ENCODE measurements around the gene DAGLA.
A peak's percentile ranks its signal among the peaks of the same experiment; 100 is the strongest.

The DAGLA gene

DNA sequence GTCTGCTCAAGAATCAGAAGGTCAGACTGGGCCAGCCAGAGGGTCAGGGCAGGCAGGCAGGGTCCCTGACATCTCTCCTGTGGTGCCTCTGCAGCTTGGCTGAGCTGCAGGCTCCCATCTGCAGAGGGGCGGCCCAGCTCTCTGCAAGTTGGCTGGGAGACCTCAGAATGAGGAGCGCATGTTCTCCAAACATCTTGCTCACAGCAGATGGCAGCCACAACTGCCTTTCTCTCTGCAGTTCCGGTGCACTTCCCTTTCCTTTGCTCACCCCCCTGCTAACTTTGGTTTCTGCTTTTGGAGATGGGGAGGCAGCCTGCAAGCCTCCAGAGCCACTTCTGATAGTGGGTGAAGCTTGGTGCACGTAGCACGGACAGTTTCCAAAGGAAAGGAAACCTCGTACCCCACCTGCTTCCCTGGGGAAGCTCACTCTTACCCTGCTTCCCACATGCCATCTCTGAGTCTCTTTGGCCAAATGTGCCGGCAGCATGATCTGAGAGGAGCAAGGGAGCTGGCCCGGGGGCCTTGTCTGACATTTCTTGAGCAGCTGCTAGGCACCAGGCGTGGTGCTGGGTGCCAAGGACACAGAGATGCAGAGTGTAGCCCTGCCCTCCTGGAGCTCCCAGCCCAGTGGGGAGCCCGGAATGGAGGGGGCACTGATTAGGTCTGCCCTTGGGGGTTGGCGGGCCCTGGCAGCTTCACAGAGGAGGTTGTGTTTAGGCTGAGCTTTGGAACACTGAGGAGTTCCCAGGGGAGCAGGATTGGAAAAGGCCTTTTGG lies 18.2 kb downstream of the DAGLA start:
- POLR2A ChIA-PET = no interaction called here
- no peak for TF ChIP-seq CTCF (IDR thresholded peaks at IDR 0.05; ENCODE audit: insufficient read depth, low read length, missing control alignments)
- CTCF ChIA-PET = interaction anchor here (1.3 to 1.8 kb wide), 4 partner anchors 15 to 252 kb away, joined by 3 to 6 read pairs (median 5); no protein-coding TSS in a partner anchor
- DNase-seq (ENCODE audit: low read depth, low spot score) = no peak
- no peak overlapping the region for H3K4me3 ChIP-seq (ENCODE audit: low read depth, low read length)

- POLR2A ChIA-PET = interaction anchor here (0.9 kb wide), 1 partner anchor 18 kb away, joined by 3 read pairs; no protein-coding TSS in a partner anchor
- DNase-seq (ENCODE audit: low read depth, low spot score) = no peak
- no peak overlapping the region for H3K4me3 ChIP-seq (ENCODE audit: low read depth, low read length)
- CTCF ChIA-PET = interaction anchor here (1.0 to 1.3 kb wide), 2 partner anchors 17 to 34 kb away, joined by 3 read pairs; no protein-coding TSS in a partner anchor
- TF ChIP-seq CTCF (IDR thresholded peaks at IDR 0.05; ENCODE audit: insufficient read depth, low read length, missing control alignments) = no peak
Measured at GRCh38 chr11:61699737-61700160, 19.6 kb downstream of the DAGLA start.

DNA sequence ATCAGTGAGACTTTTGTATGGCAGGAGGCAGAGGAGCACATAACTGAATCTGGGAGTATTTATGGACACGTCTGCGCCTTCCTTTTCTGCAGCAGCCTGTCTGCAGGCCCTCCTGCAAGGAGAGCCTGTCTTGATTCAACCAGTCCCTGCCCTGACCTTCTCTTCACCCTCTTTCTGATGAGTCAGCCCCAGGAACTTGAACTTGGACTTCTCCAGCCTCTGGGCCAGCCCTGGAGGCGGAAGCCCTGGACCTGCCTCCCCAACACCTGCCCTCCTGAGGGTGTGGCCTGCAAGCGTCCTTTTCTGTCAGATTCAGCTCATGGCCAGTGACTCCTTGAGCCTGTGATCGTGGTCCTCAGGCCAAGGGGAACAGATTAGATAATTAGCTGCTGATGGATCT lies 20.0 kb downstream of the DAGLA start:
- DNase-seq (ENCODE audit: low read depth, low spot score) = no peak
- TF ChIP-seq CTCF (IDR thresholded peaks at IDR 0.05; ENCODE audit: insufficient read depth, low read length, missing control alignments) = no peak
- CTCF ChIA-PET = interaction anchor here (1.0 kb wide), 1 partner anchor 34 kb away, joined by 3 read pairs; no protein-coding TSS in a partner anchor
- no peak overlapping the region for H3K4me3 ChIP-seq (ENCODE audit: low read depth, low read length)
- POLR2A ChIA-PET = no interaction called here

DNA sequence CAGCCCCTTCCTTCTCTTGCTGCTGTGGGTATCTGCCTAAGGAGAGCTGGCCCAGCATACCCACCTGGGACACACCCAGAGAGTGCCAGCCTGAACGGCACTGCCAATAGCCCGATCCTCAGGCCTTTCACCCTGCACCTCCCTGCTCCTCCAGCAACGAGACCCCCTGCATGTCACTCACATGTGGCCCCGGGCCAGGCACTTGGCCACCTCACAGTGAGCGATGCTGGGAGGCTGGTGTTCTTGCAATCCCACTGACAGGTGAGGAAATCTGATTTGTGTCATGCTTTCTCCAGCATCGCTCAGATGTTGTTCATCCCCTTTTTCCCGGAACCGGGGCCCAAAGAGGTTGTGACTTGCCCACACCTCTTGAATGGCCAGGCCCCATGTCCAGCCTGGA lies 20.5 kb downstream of the DAGLA start:
- no peak overlapping the region for H3K4me3 ChIP-seq (ENCODE audit: low read depth, low read length)
- POLR2A ChIA-PET = no interaction called here
- no peak for DNase-seq (ENCODE audit: low read depth, low spot score)
- CTCF ChIA-PET = no interaction called here
- TF ChIP-seq CTCF (IDR thresholded peaks at IDR 0.05; ENCODE audit: insufficient read depth, low read length, missing control alignments) = no peak

GRCh38 chr11:61701242-61701886 lies 21.2 kb downstream of the DAGLA start:
- POLR2A ChIA-PET = no interaction called here

More at GRCh38 chr11:61701242-61701886, 21.2 kb downstream of the DAGLA start:
- peak; percentile 35 for TF ChIP-seq CTCF (IDR thresholded peaks at IDR 0.05; ENCODE audit: insufficient read depth, low read length, missing control alignments)
- no peak overlapping the region for H3K4me3 ChIP-seq (ENCODE audit: low read depth, low read length)
- CTCF ChIA-PET = interaction anchor here (1.2 to 2.2 kb wide), 3 partner anchors 11 to 255 kb away, joined by 3 to 8 read pairs (median 3); no protein-coding TSS in a partner anchor
- no peak for DNase-seq (ENCODE audit: low read depth, low spot score)
